Peyer's patch (tissue), 4 donors: ENCODE results near the gene EID1.

Experiments used
- CTCF ChIP-seq, 6 experiments: fragments of 450-650 bp in 4 of 6; fragments of 200-600 bp in 2 of 6; sonication (generic) in 1 of 6; IDR thresholded peaks; one replicate each; pipeline ENCODE4 v1.5.1; 2017 to 2019; ENCODE audit warnings: antibody characterized with exemption in 6 of 6, mild to moderate bottlenecking in 3 of 6, moderate library complexity in 1 of 6
- POLR2A ChIP-seq, 2 donors: fragments of 450-650 bp; IDR thresholded peaks; one replicate each; pipeline ENCODE4 v1.5.1; 2017; ENCODE audit warnings: antibody characterized with exemption in 2 of 2, mild to moderate bottlenecking in 2 of 2, moderate library complexity in 2 of 2

GRCh38 chr15:48877630-48878595 lies at the start of gene EID1:
- TF ChIP-seq CTCF (IDR thresholded peaks at IDR 0.05) (no peak), POLR2A (IDR thresholded peaks at IDR 0.05) (peak in 1 of 2 donors; percentile 63)
